ENCODE data around the gene CDK3. TPM values are rescaled to one million over a fixed set of nuclear protein-coding genes. Genes with fewer than 3 reads are reported as not detected.
"Not testable (repeated sequence)": the region's sequence is repeated elsewhere in the genome, so short reads cannot be mapped to it uniquely, and the experiment has no call there.

Gene CDK3
- total RNA-seq (2014; rRNA removed; shearing (Covaris generic)): 1.4 and 2.2 TPM in 2 replicates

- DNase-seq (ENCODE audit: low read depth): no peak
Observed at GRCh38 chr17:76000755-76001521, at the start of gene CDK3. CDK3 (plus strand) TSS chr17:76000855; CDS start chr17:76001426, 571 bp downstream.

DNA sequence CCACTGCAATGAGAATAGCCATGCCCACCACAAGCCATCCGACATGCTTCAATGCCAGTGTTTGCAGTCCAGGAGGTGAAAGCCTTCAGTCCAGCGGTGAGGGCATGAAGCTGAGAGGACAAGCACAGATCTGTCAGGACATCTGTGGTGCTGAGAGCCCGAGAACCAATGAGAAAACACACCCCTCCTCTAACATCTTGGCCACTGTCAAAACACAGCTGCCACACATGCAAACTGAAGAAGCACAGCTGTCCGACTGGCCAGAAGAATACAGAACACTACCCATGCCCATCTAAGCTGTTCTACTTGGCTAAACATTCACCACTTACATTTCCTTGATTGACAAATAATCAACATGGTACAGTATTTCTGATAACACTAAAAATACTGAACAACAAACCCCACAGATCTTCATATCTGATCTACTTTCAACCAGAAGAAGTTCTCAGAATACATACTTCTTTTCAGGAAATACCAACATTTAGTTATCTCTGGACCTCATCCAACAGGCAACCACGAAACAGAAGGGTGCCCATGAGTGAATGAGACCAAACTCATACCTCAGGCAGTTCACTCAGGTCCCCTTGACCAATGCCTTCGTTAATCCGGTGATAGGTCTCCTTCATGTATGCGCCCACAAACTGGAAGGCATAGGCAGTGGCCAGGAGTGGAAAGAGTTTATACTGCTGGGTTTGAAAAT, 49.6 kb upstream of the CDK3 start:
- no peak for DNase-seq (ENCODE audit: low read depth)

DNA sequence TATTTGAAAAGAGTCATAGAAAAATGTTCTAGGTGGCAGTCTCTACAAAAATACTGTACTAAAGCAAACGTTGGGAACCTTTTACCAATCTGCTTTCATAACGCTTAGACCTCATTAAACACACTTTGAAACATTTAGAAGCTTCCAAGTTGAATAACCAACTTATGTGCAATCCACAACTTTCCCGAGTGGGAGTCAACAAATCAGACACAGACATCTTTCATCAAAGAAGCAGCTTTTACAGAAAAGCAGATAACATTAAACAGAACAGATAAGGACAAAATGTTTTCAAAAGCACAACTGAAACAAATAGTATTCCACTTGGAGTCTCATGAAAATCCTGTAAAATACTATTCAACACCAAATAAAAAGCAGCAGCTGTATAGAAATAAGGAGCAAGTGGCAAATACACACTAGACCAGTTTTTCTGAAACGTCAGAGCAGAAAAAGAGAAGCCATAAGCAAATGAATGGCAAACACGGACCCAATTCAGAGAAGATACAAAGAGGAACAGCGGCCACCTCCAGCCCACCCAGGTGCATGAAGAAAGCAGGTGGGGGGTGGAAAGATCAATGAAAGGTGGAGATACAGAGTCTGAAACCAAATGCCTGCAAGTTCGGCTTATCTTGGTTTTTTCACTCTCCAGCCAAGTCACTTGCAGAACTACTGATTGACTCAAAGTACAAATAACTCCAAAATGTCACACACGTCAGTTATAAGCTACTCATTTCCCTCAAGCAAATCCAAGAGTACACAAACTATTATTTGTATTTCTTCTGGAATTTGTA, 41.4 kb upstream of the CDK3 start:
- DNase-seq (ENCODE audit: low read depth): no peak

- DNase-seq (ENCODE audit: low read depth): no peak
Observed at GRCh38 chr17:75959839-75960511, 40.7 kb upstream of the CDK3 start.

- DNase-seq (ENCODE audit: low read depth): no peak
Observed at GRCh38 chr17:75965468-75965867, 35.2 kb upstream of the CDK3 start.

- not testable (repeated sequence) for DNase-seq (ENCODE audit: low read depth)
Observed at GRCh38 chr17:75969044-75969443, 31.6 kb upstream of the CDK3 start.

- peak; percentile 37 for DNase-seq (ENCODE audit: low read depth)
Observed at GRCh38 chr17:75970011-75970523, 30.6 kb upstream of the CDK3 start.

DNA sequence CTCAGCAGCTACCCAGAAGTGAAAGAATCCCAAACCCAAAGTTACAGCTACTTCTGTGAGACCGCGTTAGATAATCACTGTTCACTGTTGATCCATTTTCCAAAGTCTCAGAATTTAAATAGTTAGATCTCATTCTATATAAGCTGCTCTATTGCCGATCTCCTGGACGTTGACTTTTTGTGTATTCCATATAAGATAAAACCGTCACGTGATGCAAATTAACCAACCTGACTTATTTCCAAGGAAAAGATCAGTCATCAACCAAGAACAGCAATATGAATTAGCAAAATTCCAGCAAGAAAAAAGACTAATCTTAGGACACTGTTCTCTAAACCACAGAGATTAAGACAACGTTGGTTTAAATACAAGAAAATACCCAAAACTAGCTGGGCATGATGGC, 30.0 kb upstream of the CDK3 start:
- DNase-seq (ENCODE audit: low read depth): no peak

DNA sequence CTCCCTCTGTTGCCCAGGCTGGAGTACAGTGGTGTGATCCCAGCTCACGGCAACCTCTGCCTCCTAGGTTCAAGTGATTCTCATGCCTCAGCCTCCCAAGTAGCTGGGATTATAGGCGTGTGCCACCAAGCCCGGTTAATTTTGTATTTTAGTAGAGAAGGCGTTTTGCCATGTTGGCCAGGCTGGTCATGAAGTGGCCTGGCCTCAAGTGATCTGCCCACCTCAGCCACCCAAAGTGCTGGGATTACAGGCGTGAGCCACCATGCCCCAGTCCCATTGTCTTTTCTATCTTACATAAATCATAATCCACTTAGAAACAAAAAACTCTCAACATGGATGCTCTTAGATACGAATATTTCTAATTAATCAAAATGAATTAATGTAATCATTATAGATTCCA, 25.5 kb upstream of the CDK3 start:
- not testable (repeated sequence) for DNase-seq (ENCODE audit: low read depth)

- DNase-seq (ENCODE audit: low read depth): no peak
Observed at GRCh38 chr17:75975757-75976174, 24.9 kb upstream of the CDK3 start.

DNA sequence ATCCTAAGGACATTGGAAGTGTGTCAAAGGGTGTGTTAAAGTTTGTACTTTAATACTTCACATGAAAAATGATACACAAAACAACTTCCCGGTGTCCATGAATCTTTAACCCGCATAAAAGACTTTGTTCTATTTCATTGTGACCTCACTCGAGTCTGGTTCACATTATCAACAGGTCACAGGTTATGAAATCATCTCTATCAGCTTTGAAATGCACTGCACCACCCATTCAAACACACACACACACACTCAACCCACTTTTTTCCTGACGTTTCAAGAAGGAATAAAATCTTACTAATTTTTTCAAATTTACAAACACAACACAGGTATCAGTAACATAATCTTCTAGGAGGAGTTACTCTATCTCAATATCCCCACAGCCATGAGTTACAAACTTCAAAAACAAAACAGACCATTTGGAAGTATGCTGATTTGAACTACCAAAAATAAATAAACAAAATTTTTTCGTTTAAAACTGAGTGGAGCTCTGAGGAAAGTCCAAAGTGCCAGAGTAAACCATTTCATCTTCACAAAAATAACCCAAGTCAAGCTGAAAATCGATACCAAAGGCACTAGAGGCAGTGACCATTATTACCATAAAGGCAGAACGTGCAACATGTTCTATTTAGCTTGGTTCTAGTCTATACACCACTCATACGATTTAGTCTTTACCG, 24.3 kb upstream of the CDK3 start:
- no peak for DNase-seq (ENCODE audit: low read depth)

- peak; percentile 95 for DNase-seq (ENCODE audit: low read depth)
Observed at GRCh38 chr17:75978938-75979704, 21.5 kb upstream of the CDK3 start, which contains the start of the genes ACOX1 and TEN1. ACOX1 (minus strand) TSS chr17:75979166; CDS start chr17:75979073, 93 bp downstream. TEN1 (plus strand) TSS chr17:75979240; CDS start chr17:75986193, 6,953 bp downstream.

DNA sequence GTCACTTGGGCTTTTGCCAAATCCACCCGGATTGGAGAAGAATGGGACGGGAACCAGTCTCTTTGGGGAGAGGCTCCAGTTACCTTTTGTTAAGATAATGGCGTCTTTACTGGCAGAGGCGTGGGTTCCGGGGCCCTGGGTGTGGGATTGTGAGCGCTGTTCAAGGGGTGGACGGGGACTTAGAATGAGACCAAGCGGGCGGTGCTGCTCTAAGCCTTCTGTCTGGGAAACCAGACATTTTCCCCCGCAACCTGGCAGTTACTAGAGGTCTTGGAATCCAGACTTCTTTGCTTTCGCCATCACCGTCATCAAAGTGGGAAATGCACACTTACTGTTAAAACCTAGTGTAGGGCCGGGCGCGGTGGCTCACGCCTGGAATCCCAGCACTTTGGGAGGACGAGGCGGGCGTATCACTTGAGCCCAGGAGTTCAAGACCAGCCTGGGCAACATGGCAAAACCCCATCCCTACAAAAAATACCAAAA, 20.9 kb upstream of the CDK3 start:
- no peak for DNase-seq (ENCODE audit: low read depth)

DNA sequence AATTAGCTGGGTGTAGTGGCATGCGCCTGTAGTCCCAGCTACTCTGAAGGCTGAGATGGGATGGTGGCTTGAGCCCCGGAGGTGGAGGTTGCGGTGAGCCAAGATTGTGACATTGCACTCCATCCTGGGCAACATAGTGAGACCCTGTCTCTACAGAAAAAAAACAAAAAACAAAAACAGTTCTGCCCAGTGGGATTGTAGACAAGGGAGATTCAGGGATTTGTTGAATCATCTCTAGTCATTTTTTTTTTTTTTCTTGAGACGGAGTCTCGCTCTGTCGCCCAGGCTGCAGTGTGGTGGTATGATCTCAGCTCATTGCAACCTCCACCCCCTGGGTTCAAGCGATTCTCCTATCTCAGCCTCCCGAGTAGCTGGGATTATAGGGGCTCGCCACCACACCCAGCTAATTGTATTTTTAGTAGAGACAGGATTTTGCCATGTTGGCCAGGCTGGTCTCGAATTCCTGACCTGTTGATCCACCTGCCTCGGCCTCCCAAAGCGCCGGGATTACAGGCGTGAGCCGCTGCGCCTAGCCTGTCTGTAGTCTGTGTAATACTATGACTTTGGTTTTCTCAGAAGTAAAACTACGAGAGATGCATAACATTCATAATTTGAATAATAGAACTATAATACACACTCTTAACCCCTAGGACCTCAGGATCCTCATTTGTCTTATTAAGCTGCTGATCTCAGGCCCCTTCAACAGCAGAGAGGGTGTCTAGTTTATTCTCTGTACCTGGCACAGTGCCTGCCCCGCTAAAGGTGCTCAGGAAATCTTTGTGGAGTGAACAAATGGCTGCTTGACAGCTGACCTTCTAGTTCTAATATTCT, 20.3 kb upstream of the CDK3 start:
- no peak for DNase-seq (ENCODE audit: low read depth)

GRCh38 chr17:75981019-75981615, 19.5 kb upstream of the CDK3 start:
- no peak for DNase-seq (ENCODE audit: low read depth)

DNA sequence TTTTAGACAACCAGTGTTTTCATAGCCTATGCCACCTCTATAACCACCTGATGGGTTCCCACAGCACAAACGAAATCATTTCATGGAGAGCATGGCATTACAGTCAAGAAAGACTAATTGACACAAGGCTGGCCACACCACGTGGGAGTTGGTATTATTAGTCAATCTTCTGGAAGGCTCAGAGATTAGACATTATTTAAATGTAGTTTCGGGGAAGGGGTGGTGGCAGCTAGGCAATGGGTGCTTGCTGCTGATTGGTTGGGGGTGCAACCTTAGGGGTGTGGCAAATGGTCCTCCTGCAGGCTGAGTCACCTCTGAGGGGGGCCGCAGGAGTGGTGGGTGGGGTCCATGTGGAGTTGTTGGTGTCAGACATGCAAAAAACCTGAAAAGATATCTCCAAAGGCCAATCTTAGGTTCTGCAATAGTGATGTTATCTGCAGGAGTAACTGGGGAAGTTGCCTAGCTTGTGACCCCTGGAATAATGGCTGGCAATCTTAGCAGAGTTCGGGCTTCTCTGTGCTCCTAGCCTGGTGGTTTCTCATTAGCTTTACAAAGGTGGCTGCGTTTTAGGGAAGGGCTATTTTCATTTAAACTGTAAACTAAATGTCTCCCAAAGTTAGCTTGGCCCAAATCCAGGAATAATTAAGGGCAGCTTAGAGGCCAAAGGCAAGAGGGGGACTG, 17.0 kb upstream of the CDK3 start:
- peak; percentile 36 for DNase-seq (ENCODE audit: low read depth)

DNA sequence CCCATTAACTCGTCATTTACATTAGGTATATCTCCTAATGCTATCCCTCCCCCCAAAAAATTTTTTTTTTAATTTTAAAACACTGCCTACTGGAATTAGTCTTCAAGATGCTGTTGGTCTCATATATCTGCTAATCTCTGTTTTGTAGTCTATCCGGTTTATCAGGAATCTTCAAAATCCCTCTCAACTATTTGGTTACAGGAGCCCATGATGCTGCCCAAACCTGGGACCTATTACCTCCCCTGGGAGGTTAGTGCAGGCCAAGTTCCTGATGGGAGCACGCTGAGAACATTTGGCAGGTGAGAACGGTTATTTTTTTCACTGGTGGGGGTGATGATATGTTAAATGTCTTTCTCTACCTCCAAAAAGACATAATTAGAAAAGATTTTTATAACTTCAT, 14.7 kb upstream of the CDK3 start:
- no peak for DNase-seq (ENCODE audit: low read depth)

DNA sequence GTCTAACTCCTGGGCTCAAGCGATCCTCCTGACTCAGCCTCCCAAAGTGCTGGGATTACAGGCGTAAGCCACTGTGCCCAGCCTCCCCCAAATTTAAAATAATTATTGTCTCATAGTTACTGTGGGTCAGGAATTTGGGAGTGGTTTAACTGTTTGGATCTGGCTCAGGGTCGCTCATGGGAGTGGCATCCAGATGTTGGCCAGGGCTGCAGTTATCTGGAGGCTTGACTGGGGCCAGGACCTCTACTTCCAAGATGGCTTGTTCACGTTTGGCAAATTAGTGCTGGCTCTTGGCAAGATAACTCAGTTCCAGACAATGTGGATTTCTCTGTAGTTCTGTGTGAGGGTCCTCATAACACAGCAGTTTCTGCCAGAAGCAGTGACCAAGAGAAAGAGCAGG, 13.6 kb upstream of the CDK3 start:
- no peak for DNase-seq (ENCODE audit: low read depth)

Data from RPMI7951 (cell line).